Measurements from ENCODE around the gene THSD4. TPM values are rescaled to one million over a fixed set of nuclear protein-coding genes. Genes with fewer than 3 reads are reported as not detected.

THSD4 gene
- polyA plus RNA-seq, 3 donors, result 29.8 to 31.9 (median 30.7) TPM

DNA sequence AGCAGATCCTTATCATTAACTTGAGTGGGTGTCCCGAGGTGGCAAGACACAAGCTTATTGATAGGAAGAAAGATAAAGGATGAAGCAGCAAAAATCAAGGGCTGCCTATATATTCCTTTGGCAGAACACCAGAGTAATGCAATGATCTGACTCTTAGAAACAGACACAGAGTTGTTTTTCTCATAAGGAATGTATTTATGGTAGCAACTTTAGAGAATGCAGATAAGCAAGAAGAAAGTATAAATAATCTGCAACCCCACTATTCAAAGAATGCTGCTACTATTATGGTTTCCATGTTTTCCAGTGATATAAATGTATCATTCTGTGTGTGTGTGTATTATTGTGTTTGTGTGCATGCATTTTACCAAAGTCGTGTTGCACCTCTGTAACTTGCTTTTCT is 208.3 kb downstream of the THSD4 start:
- peak; percentile 22 for DNase-seq

DNA sequence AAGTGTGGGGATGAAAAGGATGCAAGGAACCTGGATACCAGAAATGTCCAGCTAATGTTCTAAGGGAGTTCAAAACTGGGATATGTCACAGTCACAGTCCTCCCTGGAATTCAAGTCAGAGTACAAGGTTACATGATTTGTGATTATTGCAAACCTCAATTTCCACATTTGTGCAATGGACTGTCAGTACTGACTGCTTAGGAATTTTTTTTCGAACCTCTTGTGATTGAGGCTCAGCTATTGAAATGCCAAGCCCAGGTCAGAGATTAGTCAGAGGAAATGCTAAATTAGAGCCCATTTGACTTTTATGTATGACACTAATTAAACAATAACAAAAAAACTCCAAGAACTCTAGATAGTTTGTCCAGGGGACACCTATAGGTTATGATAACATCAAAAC is 210.2 kb downstream of the THSD4 start:
- no peak for DNase-seq

DNA sequence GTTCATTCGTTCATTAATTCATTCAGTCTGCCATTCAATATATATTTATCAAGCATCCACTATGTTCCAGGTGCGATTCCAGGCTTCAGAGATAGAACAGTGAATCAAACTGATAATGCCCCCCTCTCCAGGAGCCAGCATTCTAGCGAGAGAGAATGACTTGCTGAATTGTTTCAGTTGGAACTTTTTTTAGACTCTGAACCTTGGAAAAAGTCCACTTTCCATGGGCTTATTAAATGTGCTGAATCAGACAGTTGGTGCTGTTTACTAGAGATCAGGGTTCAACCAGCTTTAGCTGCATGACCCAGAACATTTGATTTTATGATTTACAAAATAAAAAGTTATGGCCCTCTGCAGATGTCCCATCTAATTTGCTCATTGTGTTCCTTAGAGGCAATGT is 213.2 kb downstream of the THSD4 start:
- DNase-seq, result peak; percentile 36

DNA sequence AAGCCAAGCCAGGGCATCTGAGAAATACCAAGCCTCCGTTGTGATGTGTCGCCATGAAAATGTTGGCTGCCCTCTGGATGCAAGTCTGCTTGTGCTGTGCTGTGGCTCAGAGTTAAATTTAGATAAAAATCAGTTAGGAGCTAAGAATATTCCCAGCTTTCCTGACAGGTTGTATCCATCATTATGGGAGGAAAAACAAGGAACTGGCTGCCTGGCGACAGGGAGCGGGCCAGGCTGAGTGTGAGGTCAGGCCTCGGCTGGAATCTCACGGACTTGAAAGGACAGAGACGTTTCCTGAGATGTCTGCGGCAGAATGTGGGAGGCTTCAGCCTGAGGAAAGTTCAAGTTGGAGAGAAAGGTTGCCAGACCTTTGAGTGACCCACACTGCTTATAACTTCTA is 213.8 kb downstream of the THSD4 start:
- peak; percentile 73 for DNase-seq

DNA sequence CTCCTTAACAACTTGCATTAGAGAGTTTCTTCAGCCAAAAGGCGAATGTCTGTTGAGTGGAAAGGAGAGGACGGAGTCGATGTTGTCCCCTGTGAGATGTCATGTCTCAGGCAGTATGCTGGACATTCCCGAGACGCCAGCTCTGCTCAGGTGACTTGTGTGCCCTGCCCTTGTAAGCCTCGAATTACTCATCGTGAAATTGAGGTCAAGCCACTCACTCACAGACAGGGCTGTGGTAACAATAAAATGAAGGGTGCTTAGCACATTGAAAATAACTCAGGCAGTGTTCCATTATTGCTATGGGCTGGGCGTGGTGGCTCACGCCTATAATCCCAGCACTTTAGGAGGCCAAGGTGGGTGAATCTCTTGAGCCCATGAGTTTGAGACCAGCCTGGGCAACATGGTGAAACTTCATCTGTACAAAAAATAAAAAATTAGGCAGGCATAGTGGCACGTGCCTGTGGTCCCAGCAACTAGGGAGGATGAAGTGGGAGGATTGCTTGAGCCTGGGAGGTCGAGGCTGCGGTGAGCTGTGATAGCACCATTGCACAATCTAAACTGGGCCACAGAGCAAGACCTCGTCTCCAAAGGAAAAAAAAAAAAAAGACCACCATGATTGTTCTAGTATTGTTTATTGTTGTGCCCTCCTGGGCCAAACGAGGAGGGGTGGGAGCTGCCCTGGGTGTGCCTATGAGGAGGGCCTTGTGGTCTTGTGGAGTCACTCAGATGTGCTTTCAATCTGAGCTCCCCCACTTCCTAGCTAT is 214.4 kb downstream of the THSD4 start:
- peak; percentile 23 for DNase-seq

DNA sequence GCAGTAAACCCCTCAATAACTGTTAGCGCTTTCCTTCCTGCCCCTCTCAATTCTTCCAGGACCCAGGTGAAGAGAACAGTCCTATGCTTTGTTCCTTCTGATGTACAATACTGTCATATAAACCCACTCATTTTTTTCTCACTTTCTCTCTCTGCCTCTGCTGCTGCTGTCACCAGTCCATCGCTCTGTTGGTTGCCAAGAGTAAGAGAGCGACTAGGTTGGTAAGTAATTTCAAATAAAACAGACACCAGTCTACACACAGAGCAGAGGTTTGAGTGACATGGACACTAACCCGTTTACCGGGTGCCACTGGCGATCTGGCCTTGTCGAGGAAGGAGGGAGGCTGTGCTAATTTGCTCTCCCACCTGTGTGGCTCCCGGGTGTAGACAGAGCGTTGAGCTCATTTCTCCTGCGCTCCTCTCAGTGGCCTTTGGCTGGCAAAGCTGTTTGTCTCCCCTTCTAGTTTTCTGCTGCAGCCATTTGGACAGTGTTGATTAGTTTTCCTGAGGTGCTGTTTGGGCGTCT is 215.4 kb downstream of the THSD4 start:
- DNase-seq, result no peak

DNA sequence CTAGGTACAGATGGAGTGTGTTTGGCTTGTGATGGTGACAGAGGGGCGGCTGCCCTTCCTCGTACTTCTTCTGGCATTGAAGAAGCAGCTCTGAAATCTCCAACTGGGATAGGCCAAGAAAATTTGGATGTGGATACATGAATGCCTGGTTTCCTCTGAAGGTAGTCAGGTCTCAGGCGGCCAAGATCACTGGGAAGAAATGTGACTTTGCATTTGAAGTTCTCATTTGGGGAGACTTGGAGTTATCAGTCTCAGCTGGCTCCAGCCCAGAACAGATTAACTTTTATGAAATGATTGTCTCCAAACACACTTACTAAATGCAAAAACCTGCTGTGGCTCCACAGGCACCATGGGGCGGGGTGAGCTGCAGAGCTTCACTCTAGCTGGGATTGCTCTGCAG is 215.9 kb downstream of the THSD4 start:
- DNase-seq, result no peak

DNA sequence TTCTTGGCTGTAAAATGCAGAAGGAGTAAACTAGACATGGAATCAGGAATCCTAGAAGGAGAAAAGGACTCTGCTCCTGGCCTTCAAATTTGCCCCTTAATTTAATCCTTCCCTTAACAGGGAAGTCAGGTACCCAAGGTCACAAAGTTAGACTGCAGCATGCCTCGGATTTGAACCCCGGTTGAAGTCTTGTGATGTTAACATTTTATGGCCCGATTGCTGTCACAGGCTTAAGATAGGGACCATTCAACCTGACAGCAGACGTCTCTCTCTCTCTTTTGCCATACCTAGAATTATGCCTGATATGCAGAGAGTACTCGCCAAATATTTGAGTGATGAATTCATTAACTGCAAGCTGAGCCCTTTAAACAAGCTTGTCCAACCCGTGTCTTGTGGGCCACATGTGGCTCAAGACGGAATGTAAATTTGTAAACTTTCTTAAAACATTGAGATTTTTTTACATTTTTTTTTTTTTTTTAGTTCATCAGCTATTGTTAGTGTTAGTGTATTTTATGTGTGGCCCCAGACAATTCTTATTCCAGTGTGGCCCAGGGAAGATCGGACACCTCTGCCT is 217.2 kb downstream of the THSD4 start:
- no peak for DNase-seq

DNA sequence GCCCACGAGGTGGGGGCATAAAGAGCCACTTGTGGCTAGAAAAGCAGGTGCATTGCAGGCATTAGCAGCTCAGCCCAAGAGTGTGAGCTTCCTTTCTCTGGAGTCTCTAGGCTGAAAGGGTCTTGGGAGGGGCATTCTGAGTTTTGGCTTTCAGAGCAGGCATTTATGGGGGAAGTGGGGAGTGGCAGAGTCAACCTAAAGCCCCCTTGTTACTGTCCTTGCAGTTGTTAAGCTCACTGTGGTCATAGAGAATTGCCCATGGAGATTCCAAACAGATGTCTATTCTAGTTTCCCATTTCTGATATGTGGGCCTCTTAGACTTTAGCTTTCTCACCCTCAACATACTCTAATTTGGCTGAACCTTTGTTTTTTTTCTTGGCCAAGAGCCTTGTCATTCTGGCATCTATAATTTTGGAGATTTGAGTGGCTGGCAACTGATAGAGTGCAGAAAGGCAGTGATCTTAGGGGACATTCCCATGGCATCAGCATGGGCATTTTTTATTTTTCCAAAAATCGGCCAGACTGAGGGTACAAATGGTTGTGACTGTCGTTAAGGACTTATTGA is 217.9 kb downstream of the THSD4 start:
- no peak for DNase-seq

DNA sequence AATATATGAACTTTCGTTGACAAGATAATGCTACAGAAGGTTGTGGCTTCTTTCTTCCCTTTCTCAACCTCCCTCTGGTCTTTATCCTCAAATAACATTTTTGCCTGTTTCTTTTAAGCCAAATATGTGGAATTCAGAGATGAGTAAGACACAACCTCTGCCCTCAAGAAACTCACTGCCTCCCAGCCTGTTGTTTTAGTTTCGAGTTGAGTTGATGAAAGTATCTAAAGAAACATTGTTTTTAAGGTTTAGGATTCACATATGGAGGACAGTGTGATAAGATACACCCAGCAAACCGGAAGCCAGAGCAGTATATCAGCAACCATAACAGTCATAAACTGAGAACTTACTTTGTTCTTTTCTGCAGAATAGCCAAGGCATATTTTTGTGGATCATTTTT is 218.6 kb downstream of the THSD4 start:
- DNase-seq, result peak; percentile 23

DNA sequence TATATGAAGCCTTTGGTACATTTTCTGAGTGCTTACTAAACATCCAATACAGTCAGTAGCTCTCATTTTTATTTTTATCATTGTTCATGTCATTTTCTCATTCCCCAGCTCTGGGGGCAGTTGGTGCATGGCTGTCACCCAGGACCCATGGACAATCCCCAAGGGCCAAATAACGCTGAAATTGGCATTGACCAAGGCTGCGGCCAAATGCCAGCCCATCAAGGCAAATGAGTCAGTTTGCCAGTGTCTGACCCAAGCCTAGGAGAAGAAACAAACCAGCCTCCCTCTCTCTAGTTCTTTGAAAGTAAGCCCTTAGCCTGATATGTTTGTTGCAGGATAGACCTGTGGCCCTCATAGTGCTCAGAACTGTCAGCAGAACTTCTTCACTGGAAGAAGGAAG is 219.2 kb downstream of the THSD4 start:
- no peak for DNase-seq

DNA sequence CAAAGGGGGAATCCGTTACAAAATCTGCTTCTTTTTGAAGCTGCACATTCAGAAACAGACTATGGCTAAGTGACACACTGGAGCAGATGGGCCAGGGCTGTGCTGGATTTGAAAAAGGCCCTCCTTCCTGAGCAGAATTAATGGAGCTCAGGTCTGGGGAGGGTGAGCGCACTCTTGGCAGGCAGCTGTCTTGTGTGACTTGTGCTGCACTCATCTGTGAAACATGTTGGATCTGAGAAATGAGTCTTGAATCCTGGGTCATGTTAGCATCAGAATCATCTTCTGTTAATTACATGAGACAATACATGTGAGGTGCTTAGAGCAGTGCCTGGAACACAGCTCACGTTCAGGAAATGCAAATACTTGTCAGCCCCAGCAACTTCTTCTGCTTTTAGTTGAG is 219.6 kb downstream of the THSD4 start:
- no peak for DNase-seq

DNA sequence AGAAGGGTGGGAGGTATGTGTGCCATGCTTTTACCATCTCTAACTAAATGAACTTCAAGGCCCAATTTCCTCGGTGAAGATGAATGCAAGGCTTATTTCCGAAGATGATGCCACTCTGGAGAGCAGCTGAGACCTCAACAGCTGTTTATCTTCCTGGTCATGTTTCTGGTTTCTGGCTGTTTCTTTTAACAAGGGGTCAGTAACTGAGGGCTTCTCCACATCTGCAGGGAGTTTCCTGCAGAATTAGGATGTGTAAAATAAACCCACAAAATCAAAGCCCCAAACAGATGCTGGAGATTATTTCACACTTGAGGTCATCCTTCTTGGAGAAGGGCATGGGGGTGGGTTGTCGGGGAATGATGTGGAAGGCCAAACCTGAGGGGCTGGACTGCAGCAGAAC is 220.3 kb downstream of the THSD4 start:
- DNase-seq, result peak; percentile 49

DNA sequence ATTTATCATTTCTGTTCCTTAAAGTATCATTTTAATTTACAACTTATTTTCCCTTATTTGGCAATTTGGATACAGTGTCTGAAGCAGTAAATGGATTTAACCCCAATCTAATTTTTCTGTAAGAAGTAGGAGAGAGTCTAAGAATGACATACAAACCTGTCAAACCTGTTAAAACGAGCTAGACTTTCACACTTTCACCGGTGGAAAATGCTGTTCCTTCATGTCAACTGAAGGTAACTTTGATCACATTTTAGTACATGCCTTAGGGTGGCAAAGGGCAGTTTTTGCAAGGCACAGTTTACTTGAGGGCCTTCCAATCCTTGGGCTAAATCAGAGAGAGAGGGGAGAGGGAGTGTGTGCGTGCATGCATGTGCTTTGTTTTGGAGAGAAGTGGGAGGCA is 221.4 kb downstream of the THSD4 start:
- no peak for DNase-seq

DNA sequence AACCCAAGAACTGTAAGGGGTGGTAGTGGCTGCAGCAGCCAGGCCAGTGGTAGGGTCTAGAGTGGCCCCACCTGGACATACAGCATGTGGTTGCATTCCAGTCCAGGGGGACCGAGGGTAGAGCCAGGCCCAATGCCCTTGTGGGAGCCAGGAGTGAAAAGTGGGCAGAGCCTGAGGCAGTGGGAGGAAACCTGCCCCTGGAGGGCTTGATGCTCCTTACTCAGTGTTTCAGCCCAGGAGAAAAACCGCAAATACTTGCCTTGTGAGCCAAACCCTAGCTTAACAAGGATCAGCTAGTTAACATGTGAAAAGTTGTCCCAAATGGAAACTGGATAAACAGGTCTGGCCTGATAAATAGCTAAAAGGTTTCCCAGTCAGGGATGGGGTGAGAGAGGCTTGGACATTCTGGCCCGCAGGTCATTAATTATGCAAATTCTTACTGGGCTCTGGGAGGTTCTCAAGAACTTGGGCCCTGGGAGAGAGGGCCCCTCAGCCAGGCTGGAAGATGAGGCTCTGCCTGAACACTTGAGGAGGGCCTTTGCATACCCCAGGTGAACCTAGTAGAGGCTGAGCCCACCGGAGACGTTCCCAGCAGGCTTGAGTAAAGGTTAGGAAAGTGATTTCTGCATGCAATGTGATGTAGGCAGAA is 222.1 kb downstream of the THSD4 start:
- peak; percentile 69 for DNase-seq

DNA sequence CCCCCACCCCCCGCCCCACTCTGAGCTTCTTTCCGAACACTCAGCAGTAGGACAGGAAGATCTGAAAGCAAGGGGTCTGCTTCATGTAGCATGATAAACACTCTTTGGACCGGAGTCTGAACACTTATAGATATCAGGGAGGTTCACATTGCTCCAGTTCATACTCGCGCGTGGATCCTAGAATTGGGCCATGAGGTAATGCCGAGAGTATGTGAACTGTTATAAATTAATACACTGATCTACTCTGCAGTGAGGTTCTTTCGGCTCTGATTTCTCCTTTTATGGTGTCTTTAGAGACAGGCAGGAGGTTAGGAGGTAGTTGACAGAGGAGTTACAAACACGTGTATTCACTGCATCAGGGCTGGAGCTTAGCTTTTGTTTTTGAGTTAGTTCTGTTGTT is 223.0 kb downstream of the THSD4 start:
- no peak for DNase-seq

DNA sequence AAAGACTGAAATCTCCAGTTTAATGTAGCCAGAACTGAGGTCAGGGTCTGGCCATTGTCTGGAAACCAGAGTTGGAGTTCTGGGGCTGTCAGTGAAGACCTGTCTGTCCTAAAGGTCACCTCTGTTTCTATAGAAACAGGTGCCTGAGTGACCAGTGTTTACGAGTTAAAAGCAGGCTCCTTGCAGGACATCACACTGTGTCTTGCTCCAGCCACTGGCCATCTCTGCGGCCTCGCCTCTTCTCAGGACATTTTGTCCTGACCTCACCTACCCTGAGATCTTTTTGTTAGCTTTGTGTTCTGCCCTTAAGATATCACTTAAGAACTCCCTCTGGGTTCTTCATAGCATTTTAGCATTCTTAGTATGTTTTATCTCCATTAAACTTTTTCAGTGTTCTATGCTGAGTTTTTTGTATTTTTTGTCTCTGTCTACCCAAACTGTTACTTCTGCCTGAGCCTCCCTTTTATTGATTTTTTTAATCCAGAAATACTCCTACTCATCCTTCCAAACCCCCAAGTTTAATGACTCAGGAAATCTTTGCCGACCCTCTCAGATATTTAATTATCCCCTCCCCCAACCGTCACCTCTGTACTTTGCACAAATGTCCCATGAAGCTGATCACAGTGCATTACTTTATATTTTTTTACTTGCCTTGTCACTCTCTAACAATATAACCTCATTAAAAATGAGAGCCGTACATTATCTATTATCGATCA is 223.7 kb downstream of the THSD4 start:
- DNase-seq, result no peak

DNA sequence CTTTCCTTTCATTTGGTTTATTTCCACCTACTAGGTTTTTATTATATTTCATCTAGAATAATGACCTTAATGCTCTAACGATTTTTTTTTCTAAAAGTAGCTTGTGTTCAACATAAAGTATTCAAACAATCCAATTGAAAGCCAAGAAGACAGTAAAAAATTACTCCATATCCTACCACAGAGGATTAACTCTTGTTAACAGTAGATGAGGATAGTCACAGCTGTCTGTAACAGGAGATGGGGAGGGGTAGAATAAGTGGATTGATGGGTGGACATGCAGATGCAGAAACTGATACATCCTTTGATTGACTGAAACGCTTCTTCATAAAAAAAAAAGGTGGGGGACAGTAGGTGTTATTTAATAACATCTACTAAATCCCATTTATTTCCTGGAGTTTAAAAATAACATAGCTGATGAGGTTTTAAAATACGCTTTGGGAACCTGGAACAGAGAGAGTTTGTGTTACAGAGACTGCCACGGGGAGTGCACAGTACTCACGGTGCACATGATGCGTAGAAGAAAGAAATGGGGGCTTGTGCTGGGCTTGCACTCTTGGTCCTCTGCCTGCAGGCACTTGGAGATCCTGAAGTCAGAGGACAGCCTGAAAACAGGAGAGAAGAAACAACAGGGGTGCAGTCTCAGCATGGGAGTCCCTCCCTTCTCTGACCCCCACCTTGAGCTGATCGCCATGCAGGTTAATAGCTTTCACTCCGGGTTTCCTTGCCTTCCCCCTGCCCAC is 226.7 kb downstream of the THSD4 start:
- no peak for DNase-seq

DNA sequence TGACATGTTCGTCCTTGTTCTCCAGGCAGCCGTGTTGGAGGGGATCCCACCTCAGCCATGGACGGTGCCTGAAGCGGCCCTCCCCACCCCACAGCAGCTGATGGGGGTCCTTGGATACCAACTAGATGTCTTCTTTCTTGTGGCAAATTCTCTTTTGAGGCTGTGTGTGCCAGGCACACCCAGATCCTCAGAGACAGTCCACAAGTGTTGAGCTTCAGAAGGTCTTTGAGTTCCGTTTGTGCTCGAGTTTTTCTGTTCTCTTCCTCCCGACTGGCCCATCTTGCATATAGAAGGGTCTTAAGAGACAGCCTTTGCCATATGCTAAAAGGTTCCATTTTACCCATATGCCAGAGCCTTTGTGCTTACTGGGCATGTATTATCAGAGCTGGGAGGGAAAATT is 227.4 kb downstream of the THSD4 start:
- no peak for DNase-seq

DNA sequence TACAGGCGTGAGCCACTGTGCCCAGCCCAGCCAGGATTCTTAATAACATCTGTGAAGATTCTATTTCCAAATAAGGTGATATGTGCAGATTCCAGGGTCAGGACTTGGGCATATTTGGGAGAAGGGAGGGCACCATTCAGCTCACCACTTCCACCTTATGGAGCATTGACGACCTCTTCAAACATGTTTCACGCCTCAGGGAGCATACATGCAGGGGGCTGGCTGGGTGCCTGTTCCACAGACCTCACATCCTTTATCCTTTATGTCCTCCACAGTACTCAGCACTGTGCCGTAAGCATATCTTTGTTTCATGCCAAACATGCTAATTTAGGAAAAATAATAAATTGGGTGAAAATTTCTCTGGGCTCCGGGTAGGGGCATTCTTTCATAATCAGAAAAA is 229.0 kb downstream of the THSD4 start:
- no peak for DNase-seq

DNA sequence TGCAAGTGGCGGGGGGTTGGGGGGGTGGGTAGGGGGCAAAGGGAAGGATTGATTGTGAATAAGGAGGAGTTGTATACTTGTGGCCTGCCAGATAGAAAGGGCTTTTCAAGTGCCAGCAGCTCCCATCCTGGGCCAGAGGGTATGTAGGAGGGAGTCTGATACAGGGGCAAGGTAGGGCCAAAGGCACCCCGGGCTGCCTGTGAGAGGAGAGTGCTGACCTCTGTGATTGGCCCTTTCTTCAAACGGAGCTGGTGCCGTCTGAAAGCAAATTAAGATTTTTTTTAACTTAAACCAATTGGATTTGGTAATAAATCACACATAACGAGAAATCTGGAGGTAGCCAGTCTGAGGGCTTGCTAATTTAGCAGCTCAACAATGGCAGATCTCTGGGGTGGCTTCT is 229.9 kb downstream of the THSD4 start:
- no peak for DNase-seq

DNA sequence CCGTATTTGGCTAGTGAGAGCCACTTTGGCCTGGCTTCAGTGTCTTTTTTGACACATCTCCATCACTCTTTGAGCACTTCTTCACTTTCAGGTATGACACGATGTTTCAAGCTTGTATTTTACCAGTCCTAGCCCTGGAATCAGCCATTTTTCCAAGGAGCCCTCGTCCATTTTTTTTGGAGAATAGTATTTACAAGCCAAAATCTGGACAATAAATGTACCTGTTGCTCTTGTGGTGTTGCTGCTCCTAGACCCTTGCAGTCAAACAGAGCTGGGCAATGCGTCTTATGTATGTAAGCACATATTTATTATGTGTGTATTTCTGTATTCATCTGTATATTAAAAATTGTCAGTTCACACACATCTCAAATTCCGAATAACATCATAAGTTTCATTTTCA is 231.2 kb downstream of the THSD4 start:
- DNase-seq, result no peak
